Activated T-cell treated with anti-CD3 and anti-CD28 coated beads, Interleukin-2, amount 50 U/mL, for 24 hours (primary cell): ENCODE measurements around the gene PCDHB6.
"Not testable (repeated sequence)": the region's sequence is repeated elsewhere in the genome, so short reads cannot be mapped to it uniquely, and the experiment has no call there.

ENCODE experiments used
- DNase-seq: peaks from one replicate; pipeline ENCODE4 v3.0.0-alpha.2; 2020
- H3K27ac Mint-ChIP-seq: 2 replicates; pipeline ENCODE4 v1.8.0; 2020; ENCODE audit warnings: mild to moderate bottlenecking, mixed read lengths
- H3K27me3 Mint-ChIP-seq: 2 replicates; pipeline ENCODE4 v1.8.0; 2020; ENCODE audit warnings: mixed read lengths
- H3K36me3 Mint-ChIP-seq: 2 replicates; pipeline ENCODE4 v1.8.0; 2020; ENCODE audit warnings: low read depth, mixed read lengths
- H3K4me1 Mint-ChIP-seq: 2 replicates; pipeline ENCODE4 v1.8.0; 2020; ENCODE audit warnings: low read depth, mixed read lengths
- H3K4me3 Mint-ChIP-seq: 2 replicates; pipeline ENCODE4 v1.8.0; 2020; ENCODE audit warnings: mild to moderate bottlenecking, moderate library complexity, mixed read lengths
- H3K9me3 Mint-ChIP-seq: 2 replicates; pipeline ENCODE4 v1.8.0; 2020; ENCODE audit warnings: mixed read lengths

The PCDHB6 gene

GRCh38 chr5:141150224-141150992 lies 551 bp downstream of the PCDHB6 start:
- H3K27me3 Mint-ChIP-seq = peaks cover 63% of the 10 kb centered on the region
- peaks cover 25% of the 10 kb centered on the region for H3K9me3 Mint-ChIP-seq
- no peak overlapping the region for H3K27ac Mint-ChIP-seq
- H3K36me3 Mint-ChIP-seq = peaks cover 9% of the 10 kb centered on the region
- no peak overlapping the region for H3K4me3 Mint-ChIP-seq
- H3K4me1 Mint-ChIP-seq = peaks cover 5% of the 10 kb centered on the region
- DNase-seq = no peak

GRCh38 chr5:141150993-141151325 lies 1.1 kb downstream of the PCDHB6 start:
- DNase-seq = no peak
- H3K27ac Mint-ChIP-seq = no peak overlapping the region
- peaks cover 5% of the 10 kb centered on the region for H3K4me1 Mint-ChIP-seq
- peaks cover 9% of the 10 kb centered on the region for H3K36me3 Mint-ChIP-seq
- H3K4me3 Mint-ChIP-seq = no peak overlapping the region
- peaks cover 69% of the 10 kb centered on the region for H3K27me3 Mint-ChIP-seq
- peaks cover 27% of the 10 kb centered on the region for H3K9me3 Mint-ChIP-seq

GRCh38 chr5:141151632-141152031 lies 1.8 kb downstream of the PCDHB6 start:
- Mint-ChIP-seq H3K36me3 (peaks cover 11% of the 10 kb centered on the region), H3K9me3 (peaks cover 32% of the 10 kb centered on the region), H3K27me3 (peaks cover 75% of the 10 kb centered on the region)
- H3K27ac Mint-ChIP-seq, DNase-seq, H3K4me3 Mint-ChIP-seq, H3K4me1 Mint-ChIP-seq: not testable (repeated sequence)

- not testable (repeated sequence) for H3K4me3 Mint-ChIP-seq, H3K27ac Mint-ChIP-seq, DNase-seq, H3K4me1 Mint-ChIP-seq
- Mint-ChIP-seq H3K27me3 (peaks cover 80% of the 10 kb centered on the region), H3K36me3 (peaks cover 11% of the 10 kb centered on the region), H3K9me3 (peaks cover 35% of the 10 kb centered on the region)
Measured at GRCh38 chr5:141152096-141152495, 2.2 kb downstream of the PCDHB6 start.

GRCh38 chr5:141155540-141156374 lies 5.9 kb downstream of the PCDHB6 start:
- Mint-ChIP-seq H3K4me3 (no peak overlapping the region), H3K27ac (no peak overlapping the region), H3K27me3 (peaks cover 66% of the 10 kb centered on the region), H3K36me3 (peaks cover 10% of the 10 kb centered on the region), H3K4me1 (no peaks in the 10 kb centered on the region), H3K9me3 (peaks cover 35% of the 10 kb centered on the region)
- DNase-seq = no peak

GRCh38 chr5:141157356-141157755 lies 7.5 kb downstream of the PCDHB6 start:
- H3K27me3 Mint-ChIP-seq = peaks cover 53% of the 10 kb centered on the region
- H3K36me3 Mint-ChIP-seq, H3K4me3 Mint-ChIP-seq, H3K27ac Mint-ChIP-seq, H3K4me1 Mint-ChIP-seq, DNase-seq: not testable (repeated sequence)
- peaks cover 26% of the 10 kb centered on the region for H3K9me3 Mint-ChIP-seq

- not testable (repeated sequence) for H3K4me3 Mint-ChIP-seq, DNase-seq, H3K4me1 Mint-ChIP-seq, H3K27ac Mint-ChIP-seq, H3K36me3 Mint-ChIP-seq
- Mint-ChIP-seq H3K27me3 (peaks cover 49% of the 10 kb centered on the region), H3K9me3 (peaks cover 26% of the 10 kb centered on the region)
Measured at GRCh38 chr5:141157901-141158300, 8.0 kb downstream of the PCDHB6 start.

- peaks cover 15% of the 10 kb centered on the region for H3K9me3 Mint-ChIP-seq
- H3K4me3 Mint-ChIP-seq = no peak within 1 kb of the TSS
- no peak for DNase-seq
- peaks cover 41% of the 10 kb centered on the region for H3K27me3 Mint-ChIP-seq
- no peak within 1 kb of the TSS for H3K27ac Mint-ChIP-seq
- peaks cover 7% of the 10 kb centered on the region for H3K36me3 Mint-ChIP-seq
- H3K4me1 Mint-ChIP-seq = peaks cover 2% of the 10 kb centered on the region
Measured at GRCh38 chr5:141172381-141173204, 22.7 kb downstream of the PCDHB6 start, which contains the start of gene PCDHB7. PCDHB7 (plus strand) TSS chr5:141172644; CDS start chr5:141172836, 192 bp downstream.

GRCh38 chr5:141174291-141175104 lies 24.6 kb downstream of the PCDHB6 start:
- not testable (repeated sequence) for H3K4me3 Mint-ChIP-seq, H3K27ac Mint-ChIP-seq, DNase-seq, H3K36me3 Mint-ChIP-seq, H3K4me1 Mint-ChIP-seq
- H3K27me3 Mint-ChIP-seq = peaks cover 27% of the 10 kb centered on the region
- peaks cover 15% of the 10 kb centered on the region for H3K9me3 Mint-ChIP-seq

- no peak for DNase-seq
- no peak overlapping the region for H3K4me3 Mint-ChIP-seq
- peaks cover 2% of the 10 kb centered on the region for H3K4me1 Mint-ChIP-seq
- no peak overlapping the region for H3K27ac Mint-ChIP-seq
- peaks cover 29% of the 10 kb centered on the region for H3K27me3 Mint-ChIP-seq
- peaks cover 17% of the 10 kb centered on the region for H3K9me3 Mint-ChIP-seq
- peaks cover 7% of the 10 kb centered on the region for H3K36me3 Mint-ChIP-seq
Measured at GRCh38 chr5:141175933-141176332, 26.1 kb downstream of the PCDHB6 start.

- H3K4me3 Mint-ChIP-seq, DNase-seq, H3K36me3 Mint-ChIP-seq, H3K4me1 Mint-ChIP-seq, H3K27ac Mint-ChIP-seq: not testable (repeated sequence)
- H3K27me3 Mint-ChIP-seq = peaks cover 40% of the 10 kb centered on the region
- peaks cover 18% of the 10 kb centered on the region for H3K9me3 Mint-ChIP-seq
Measured at GRCh38 chr5:141177577-141178191, 27.8 kb downstream of the PCDHB6 start, which contains the start of gene PCDHB8. PCDHB8 (plus strand) TSS chr5:141177790; CDS start chr5:141178035, 245 bp downstream.

GRCh38 chr5:141179371-141179770 lies 29.5 kb downstream of the PCDHB6 start:
- H3K27ac Mint-ChIP-seq, H3K4me1 Mint-ChIP-seq, DNase-seq, H3K4me3 Mint-ChIP-seq, H3K36me3 Mint-ChIP-seq: not testable (repeated sequence)
- peaks cover 36% of the 10 kb centered on the region for H3K27me3 Mint-ChIP-seq
- peaks cover 18% of the 10 kb centered on the region for H3K9me3 Mint-ChIP-seq

- Mint-ChIP-seq H3K9me3 (peaks cover 20% of the 10 kb centered on the region), H3K27me3 (peaks cover 41% of the 10 kb centered on the region)
- H3K4me1 Mint-ChIP-seq, DNase-seq, H3K27ac Mint-ChIP-seq, H3K36me3 Mint-ChIP-seq, H3K4me3 Mint-ChIP-seq: not testable (repeated sequence)
Measured at GRCh38 chr5:141179876-141180275, 30.0 kb downstream of the PCDHB6 start.
